ENCODE data around the gene APBA1. TPM values are rescaled to one million over a fixed set of nuclear protein-coding genes. Genes with fewer than 3 reads are reported as not detected.

APBA1 gene
- total and polyA plus RNA-seq, 12 donors, result 0.66 to 5.7 (median 2.5) TPM

DNA sequence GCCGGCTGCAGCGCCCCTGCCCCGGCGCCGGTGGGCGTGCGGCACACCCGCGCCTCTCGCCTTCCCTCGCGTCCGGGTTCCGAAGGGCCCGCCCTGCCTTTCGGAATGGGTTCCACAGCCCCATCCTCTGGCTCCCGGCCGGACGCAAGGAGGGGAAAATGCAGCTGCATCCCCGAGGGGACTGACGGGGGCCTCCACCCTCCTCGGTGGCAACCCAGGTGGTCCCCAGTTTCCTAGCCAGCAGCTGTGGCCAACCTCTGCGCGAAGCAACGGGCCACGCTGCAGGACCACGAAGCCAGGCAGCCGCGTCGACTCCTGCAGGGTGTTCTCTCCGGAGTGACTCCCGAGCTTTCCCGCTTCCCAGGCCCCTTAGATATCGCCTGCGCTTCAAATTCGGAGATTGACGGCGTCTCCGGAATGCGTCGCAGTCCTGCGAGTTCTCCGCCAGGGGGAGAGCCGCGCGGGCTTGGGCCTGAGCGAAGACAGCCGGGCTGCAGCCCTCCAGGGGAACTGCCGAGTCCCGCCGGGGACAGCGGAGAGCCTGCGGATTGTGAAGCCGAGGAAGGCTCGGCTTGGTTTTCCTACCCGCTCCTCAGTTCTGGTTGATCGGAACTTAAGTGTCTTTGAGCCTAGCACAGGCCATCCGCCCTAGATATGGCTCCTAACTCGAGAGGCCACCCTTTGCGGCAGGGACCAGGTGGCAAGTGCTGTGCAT, 582 bp upstream of the APBA1 start:
- DNase-seq, result peak; percentile 81 to 87
- no peaks in the 10 kb centered on the region for H3K9me3 ChIP-seq

DNA sequence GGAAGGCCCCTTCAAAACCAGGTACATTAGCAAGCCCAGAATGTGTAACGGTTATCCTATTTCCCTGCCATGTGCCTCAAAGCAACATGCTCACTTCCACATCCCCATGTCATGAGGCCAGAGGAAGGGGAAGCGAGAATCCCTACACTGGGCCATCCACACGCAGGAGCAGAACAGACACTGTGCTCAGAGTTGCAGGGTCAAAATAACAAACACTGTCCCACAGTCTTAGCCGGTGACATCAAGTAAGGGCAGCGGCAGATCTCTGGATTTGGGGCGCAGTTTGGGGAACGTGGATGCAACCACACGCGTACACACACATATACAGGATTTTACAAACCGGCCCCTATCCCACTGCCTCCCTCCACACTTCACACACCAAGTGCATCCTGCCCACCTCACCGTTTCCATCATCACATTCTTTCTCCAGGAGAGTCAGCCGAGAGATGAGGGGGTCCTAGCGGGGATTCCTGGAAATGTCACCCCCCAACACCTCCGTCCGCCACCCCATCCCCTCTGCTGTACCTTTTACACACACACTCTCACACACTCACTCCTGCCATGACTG, 776 bp downstream of the APBA1 start:
- WGBS, 2 donors, result 33 to 37% methylated on average over 15 of the region's 15 CpGs
- no peaks in the 10 kb centered on the region for H3K9me3 ChIP-seq
- no peaks in the 10 kb centered on the region for H3K36me3 ChIP-seq
- H3K4me3 ChIP-seq, result peak overlapping the region; percentile 48 to 89 (median 80)
- H3K27ac ChIP-seq, result peak overlapping the region in 7 of 10 donors; percentile 60 to 86 (median 77)
- H3K27me3 ChIP-seq, result peaks cover 0 to 16% (median 0%) of the 10 kb centered on the region in 7 donors
- peaks cover 5 to 30% (median 14%) of the 10 kb centered on the region in 9 donors for H3K4me1 ChIP-seq
- ATAC-seq (peak in 5 of 8 donors; percentile 15 to 39 (median 20)), DNase-seq (peak in 1 of 2 donors; percentile 9)
- intact Hi-C loops (cut with DNase I), result loop anchor here in 9 of 10 donors (5.0 to 10.0 kb wide), 7 partner anchors 73 to 249 kb away; no protein-coding TSS in a partner anchor
- TF ChIP-seq, protein P1, sequence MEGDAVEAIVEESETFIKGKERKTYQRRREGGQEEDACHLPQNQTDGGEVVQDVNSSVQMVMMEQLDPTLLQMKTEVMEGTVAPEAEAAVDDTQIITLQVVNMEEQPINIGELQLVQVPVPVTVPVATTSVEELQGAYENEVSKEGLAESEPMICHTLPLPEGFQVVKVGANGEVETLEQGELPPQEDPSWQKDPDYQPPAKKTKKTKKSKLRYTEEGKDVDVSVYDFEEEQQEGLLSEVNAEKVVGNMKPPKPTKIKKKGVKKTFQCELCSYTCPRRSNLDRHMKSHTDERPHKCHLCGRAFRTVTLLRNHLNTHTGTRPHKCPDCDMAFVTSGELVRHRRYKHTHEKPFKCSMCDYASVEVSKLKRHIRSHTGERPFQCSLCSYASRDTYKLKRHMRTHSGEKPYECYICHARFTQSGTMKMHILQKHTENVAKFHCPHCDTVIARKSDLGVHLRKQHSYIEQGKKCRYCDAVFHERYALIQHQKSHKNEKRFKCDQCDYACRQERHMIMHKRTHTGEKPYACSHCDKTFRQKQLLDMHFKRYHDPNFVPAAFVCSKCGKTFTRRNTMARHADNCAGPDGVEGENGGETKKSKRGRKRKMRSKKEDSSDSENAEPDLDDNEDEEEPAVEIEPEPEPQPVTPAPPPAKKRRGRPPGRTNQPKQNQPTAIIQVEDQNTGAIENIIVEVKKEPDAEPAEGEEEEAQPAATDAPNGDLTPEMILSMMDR (IDR thresholded peaks at IDR 0.05), result no peak

More for the DNA sequence above, 582 bp upstream of the APBA1 start:
- Histone ChIP-seq H3K4me3 (peak overlapping the region; percentile 48 to 89 (median 80)), H3K4me1 (peaks cover 5 to 30% (median 14%) of the 10 kb centered on the region in 9 donors), H3K27ac (peak overlapping the region; percentile 7 to 91 (median 78)), H3K27me3 (peaks cover 0 to 16% (median 0%) of the 10 kb centered on the region in 7 donors), H3K36me3 (no peaks in the 10 kb centered on the region)
- intact Hi-C loops (cut with DNase I), result loop anchor here in 9 of 10 donors (1.0 to 10.0 kb wide), 9 partner anchors 72 to 250 kb away; partner anchors contain the start of gene PTAR1 (in 1 of the 9)
- TF ChIP-seq, protein P1 (IDR thresholded peaks at IDR 0.05), result peak; percentile 72 to 95 (median 90)
- WGBS, 2 donors, result 1% methylated on average over 60 of the region's 60 CpGs
- peak; percentile 87 to 95 (median 93) for ATAC-seq

DNA sequence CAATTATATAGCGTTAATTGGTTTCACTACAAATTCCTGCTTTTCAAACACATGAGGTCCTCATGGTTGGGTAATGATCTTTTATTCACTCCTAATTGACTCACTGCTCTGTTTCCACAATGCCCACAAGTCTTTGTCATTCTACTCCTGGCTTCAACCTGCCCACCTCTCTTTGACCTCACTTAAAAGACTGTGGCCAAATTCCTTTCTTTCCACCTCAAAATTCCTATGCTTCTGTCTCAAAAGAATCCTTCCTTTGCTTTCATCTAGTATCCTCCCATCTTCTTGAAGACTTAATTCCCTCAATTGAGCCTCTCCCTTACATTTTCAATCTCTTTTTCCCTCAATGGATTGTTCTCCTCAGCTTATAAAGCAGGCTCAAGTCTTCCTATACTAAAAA, 4.9 kb downstream of the APBA1 start:
- ATAC-seq (no peak), DNase-seq (no peak)
- WGBS, 2 donors, result 96 to 97% methylated on average over 1 of the region's 1 CpG
- no peak overlapping the region for H3K27ac ChIP-seq
- peaks cover 0 to 15% (median 7%) of the 10 kb centered on the region in 9 donors for H3K4me1 ChIP-seq
- no peak overlapping the region for H3K4me3 ChIP-seq
- H3K27me3 ChIP-seq, result peaks cover 0 to 9% (median 0%) of the 10 kb centered on the region in 7 donors
- H3K36me3 ChIP-seq, result no peaks in the 10 kb centered on the region
- intact Hi-C loops (cut with DNase I), result no loop called here
- no peaks in the 10 kb centered on the region for H3K9me3 ChIP-seq
- TF ChIP-seq, protein P1 (IDR thresholded peaks at IDR 0.05), result no peak

DNA sequence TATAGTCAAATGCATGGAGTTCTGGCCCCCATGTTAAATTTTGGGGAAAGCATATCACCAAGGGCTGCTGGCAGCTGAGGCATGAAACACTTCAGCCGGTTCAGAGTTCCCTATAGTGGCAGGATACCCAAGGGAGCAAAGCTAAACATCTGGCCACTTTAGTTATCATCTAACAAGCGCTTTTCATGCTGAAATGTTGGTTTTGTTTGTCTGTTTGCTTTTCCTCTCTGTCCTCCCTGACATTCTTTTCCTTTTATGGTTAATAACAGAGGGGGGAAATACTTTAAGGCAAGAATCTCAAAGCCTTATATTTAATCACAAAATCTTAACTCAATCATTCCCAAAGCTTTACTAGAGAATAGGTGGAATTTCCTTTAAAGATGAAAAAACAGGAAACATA, 11.9 kb downstream of the APBA1 start:
- H3K4me3 ChIP-seq, result no peak overlapping the region
- H3K27me3 ChIP-seq, result no peaks in the 10 kb centered on the region
- 65 to 71% methylated on average over 2 of the region's 2 CpGs for WGBS, 2 donors
- intact Hi-C loops (cut with DNase I), result no loop called here
- peaks cover 0 to 8% (median 0%) of the 10 kb centered on the region in 9 donors for H3K4me1 ChIP-seq
- DNase-seq (no peak), ATAC-seq (no peak)
- no peak overlapping the region for H3K27ac ChIP-seq
- TF ChIP-seq, protein P1 (IDR thresholded peaks at IDR 0.05), result no peak
- H3K9me3 ChIP-seq, result no peaks in the 10 kb centered on the region
- H3K36me3 ChIP-seq, result no peaks in the 10 kb centered on the region
